HG02763 (cell line): Measurements from ENCODE around the gene MARK3.

Experiments
- ATAC-seq: cut with Tn5 transposase; IDR thresholded peaks from one replicate; pipeline ENCODE4 v1.9.1; 2021; ENCODE audit warnings: mild to moderate bottlenecking, moderate library complexity; ENCODE audit not compliant: unreplicated experiment

MARK3 gene

DNA sequence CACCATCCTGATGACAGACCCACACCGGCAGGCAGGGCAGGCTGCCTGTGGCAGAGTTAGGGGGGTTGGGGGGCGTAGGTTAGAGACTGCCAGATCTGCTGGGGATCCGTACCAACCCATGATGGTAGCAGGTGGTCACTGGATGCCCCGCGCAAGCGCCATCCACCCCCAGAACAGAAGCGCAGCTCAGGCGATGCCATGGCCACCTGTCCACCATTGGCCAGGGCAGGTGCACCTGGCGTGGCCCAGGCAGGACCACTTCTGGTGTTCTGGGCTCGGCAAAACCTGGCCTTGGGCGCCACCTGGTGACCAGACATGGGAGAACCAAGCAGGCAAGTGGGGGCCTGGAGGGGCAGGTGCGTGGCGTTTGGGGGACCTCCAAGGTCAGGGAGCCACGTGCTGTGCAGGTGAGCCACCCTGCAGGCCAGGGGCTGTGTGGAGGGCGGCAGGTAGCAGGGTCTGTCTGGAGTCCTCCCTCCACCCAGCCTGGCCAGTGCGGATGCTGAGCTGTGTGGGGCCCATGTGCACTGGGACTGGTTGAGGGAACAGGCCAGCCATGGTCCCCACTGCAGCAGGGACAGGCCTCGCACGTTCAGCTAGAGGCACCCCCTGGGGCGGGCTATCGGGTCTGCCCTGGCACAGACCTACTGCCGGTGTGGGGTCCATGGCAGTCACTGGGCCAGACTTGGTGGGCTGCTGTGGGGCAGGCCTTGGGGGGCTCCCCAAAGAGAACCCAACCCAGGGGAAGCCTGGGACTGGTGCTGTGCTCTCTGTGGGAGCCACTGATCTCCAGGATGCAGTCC, 161.6 kb downstream of the MARK3 start:
- ATAC-seq, result no peak

DNA sequence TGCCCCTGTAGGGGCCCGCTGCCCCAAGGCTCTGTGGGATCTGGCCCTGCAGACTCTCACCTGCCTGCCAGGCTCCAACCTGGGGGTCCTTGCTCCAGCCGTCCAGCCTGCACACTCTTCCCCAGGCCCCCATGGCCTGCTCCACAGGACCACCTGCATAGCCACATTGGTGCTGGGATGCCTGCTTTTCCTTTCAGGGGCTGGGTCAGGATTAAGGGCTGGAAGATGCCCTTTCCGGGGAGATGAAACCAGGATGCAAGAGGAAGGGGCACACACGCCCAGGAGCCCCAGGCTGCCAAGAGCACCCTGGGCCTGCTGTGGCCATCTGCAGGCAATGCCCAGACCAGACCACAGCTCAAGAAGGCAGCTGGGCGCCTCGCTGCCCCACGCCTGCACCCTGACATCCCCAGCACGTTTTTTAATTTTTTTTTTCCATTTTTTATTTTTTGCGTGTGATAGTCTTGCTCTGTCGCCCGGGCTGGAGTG, 162.3 kb downstream of the MARK3 start:
- no peak for ATAC-seq

DNA sequence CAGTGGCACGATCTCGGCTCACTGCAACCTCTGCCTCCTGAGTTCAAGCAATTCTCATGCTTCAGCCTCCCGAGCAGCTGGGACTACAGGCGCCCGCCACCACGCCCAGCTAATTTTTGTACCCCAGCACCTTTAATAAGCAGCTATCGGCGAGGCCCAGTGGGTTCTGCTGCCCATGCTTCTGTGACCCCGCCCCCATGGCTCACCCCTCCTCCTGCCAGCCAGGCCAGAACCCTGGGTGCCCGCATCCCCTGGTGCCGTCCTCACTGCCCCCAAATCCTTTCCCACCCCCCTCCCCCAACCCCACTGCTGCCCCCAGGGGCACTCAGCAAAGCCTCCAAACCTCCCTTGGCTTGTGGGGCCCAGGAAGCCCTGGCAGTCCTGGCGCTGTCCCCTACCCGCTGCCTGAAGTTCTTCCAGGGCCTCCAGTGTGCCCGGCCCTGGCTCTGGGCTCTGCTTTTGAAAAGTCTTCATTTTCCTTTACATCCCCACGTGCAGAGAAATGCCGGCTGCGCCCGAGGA, 162.8 kb downstream of the MARK3 start:
- no peak for ATAC-seq

DNA sequence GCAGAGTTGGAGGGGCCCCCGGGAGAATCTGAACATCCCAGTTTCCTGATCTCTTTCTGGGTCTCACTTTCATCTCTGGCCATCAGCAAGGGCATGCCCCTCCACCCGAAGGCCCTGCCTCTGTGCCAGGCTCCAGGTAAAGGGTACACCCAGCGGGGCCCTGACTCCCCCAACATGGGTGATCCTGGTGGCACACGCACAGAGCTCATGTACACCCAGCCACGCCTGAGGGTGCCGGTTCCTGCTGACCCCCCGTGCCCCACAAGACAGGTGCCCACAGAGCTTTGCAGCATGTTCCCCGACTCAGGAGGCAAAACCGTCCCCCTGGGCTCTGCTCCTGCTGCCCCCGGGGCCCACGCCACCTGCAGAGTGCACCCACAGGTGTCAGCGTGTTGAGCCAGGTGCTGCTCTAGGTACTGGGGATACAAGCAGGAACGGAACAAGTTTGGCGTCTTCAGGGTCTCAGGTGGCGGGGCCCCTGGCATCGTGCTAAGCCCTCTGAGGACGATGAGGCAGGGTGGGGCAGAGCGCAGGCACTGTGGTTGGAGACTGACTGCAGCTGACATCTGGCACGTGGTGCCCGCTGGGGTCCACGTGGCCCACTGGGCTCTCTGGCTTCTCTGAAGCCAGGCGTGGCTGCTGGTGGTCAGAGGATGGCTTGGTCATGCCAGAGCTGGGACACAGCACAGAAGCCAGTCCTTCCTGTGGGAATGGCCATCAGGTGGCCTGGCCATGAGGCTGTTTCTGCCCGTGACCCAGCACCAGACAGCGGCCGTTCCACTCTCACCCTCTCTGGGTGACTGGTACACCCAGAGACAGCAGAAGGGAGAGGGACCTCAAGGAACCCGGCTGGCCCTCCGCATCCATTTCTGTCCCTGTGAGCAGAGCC, 163.5 kb downstream of the MARK3 start:
- no peak for ATAC-seq

DNA sequence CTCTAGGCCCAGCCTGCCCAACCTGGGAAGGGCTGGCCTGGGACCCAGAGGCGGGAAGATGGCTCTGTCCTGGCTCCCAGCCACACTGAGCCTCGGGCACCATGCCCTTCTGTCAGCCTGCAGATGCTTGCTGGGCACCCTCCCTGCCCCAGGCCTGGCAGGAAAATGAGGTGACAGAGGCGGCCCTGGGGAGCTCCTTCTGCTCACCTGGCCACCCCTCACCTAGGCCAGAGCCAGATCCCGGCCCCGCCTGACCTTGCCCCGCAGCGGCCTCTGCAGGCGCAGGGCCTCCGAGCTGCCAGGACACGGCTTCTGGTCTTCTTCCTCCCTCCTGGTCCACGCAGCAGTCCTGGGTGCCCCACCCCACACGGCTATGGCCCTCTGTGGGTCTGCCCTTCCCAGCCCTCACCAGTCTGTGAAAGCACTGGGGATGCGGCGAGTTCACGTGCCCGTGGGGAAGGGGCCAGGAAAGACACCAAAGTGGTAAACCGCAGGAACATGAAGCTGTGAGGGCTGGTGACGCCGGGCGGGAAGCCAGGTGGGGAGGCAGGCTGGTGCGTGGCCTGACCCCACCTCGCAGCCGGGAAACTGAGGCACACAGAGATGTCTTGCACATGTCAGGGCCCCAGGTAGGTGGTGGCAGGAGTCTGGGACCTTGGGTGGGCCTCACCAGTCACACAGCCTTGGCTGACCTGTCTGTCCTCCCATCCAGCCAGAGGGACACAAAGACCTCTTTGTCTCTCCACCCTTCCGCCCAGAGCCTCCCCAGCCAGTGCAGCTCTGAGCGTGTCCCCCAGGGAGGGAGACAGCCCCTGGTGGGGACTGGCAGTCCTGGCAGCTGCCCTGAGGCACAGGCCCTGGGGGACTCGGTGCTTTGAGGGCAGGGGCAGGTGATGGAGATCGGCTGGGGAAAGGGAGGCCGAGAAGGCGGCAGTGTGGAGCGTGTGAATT, 164.4 kb downstream of the MARK3 start:
- ATAC-seq, result no peak

DNA sequence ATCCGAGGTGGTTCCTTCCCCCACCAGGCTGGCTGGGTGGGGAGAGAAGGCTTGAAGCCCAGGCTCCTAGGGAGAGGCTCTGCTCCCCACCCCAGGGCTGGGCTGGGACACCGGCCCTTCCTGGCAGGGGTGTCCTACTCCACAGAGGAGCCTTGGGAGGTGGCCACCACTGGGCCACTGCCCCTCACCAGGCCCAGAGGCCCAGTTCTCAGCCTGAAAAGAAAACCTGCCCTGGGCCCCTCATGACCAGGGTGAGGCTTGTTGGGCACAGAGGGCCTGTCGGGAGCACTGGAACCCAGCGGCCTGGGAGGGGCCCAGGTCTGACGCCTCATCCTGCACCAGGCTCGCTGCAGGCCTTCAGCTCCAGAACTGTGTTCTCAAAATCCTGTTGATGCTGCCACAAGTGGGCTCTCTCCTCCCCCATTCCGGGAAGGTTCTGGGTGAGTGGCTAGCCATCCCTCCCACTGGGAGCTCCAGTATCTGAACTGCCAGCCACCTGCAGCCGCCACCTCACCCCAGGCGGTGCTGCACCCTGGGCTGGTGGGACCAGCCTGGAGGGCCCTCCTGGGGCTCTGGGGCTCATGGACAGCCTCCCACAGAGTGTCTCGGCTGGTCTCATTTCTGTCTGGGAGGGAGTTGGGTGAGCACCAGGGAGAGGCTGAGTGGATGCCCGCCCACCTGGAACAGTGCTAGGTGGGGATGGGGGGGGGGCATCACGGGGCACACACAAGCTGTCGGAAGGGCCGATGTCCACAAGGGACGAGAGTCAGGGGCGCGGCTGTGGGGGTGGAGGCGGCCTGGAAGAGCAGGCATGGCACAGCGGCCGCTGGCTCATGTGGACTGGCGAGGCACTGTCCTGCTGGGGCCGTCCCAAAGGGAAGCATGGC, 165.5 kb downstream of the MARK3 start:
- ATAC-seq, result no peak

DNA sequence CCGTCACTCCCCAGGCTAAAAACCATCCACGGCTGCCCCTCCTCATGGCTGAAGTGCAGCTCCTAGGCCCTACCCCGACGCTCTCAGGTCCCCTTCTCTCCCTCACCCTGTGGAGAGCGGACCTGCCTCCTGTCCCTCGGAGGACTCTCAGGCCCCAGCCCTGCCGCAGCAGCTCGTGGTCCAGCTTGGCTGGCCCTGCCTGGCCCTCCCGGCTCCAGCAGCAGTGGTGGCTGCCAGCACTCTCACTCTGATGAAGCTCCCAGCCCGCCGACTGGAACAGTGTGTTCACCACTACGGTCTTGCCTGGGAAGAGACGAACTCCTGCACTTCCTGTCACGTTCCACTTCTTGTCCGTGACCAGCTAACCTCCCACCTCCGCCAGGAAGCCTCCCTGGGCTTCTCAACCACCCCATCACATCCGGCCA, 166.1 kb downstream of the MARK3 start:
- no peak for ATAC-seq

DNA sequence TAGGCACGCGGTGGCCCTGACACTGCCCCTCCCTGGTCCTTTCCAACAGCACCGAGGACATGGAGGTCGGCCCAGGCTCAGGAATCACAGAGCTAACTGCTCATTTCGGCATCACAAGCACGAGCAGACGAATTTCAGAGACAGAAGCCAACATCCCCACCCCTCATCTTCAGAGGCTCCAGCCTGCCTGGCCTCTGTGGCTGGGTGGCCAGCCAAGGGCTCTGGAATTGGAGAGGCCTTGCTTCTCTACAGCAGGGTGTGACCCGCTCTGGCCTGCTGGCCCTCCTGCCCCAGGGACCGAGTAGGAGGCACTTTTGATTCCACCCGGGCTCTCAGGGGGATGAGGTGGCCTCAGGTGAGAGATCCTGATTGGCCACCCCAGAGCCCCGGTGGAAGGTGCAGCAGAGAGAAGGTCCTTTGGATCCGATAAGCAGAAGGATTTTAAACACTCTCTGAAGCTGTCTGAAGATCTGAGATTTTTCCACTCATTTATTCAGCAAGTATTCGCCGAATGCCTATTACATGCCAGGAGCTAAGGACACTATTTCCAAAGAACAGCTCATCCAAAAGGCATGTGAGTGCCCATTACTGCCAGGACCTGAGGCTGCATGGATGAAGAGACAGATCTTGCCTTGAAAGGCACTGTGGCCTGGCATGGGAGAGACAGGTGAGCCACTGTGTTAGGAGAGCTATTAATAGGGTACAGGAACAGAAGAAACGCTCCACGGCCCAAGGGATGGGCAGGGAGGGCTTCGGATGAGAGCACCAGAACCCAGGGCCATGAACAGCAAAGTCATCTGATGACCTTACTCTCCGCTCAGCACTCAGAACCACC, 167.0 kb downstream of the MARK3 start:
- ATAC-seq, result no peak

DNA sequence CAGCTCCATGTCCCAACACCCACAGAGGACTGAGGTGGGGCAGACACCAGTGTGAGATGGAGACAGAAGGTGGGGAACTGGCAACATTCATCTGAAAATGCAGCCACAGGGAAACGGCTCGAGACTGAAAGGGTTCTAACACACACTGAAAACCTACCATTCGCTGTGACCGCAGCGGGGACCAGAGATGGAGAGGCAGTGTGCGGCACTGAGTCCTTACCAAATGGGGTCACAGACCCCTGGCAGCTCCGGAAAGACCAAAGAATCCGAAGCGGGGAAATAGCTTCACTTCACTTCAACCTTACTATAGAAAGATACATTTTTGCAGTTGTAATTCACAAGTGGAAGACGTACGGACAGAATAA, 167.6 kb downstream of the MARK3 start:
- no peak for ATAC-seq
